GM12875 (cell line): Measurements from ENCODE around the gene DNAH9.

Experiments
- H3K4me3 ChIP-seq: one replicate; pipeline ENCODE4 v1.5.1; 2011; ENCODE audit warnings: low read depth, low read length, control low read depth
- CTCF ChIP-seq: IDR thresholded peaks from 2 replicates; pipeline ENCODE4 v1.5.1; 2011; ENCODE audit warnings: low read depth, mild to moderate bottlenecking, control low read depth, inconsistent platforms, low read length, moderate library complexity, borderline replicate concordance; ENCODE audit not compliant: insufficient read depth

DNAH9 gene

GRCh38 chr17:11739351-11739750 is 141.1 kb downstream of the DNAH9 start:
- no peak for TF ChIP-seq CTCF
- no peak overlapping the region for H3K4me3 ChIP-seq

- H3K4me3 ChIP-seq = no peak overlapping the region
- no peak for TF ChIP-seq CTCF
Observed at GRCh38 chr17:11739848-11740247, 141.6 kb downstream of the DNAH9 start.

- H3K4me3 ChIP-seq = no peak overlapping the region
- TF ChIP-seq CTCF = no peak
Observed at GRCh38 chr17:11742886-11743285, 144.6 kb downstream of the DNAH9 start.

DNA sequence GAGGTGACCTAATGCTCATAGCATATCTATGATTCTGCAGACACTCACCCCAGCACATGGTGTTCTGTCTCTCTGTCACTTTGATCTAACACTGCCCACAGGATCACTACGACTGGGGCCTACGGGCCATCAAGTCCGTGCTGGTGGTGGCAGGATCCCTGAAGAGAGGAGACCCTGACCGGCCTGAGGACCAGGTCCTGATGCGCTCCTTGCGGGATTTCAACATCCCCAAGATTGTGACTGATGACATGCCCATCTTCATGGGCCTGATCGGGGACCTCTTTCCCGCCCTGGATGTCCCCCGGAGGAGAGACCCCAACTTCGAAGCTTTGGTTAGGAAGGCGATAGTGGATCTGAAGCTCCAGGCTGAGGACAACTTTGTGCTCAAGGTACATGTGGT is 146.4 kb downstream of the DNAH9 start:
- TF ChIP-seq CTCF = no peak
- no peak overlapping the region for H3K4me3 ChIP-seq

- no peak for TF ChIP-seq CTCF
- no peak overlapping the region for H3K4me3 ChIP-seq
Observed at GRCh38 chr17:11747441-11747840, 149.2 kb downstream of the DNAH9 start.

DNA sequence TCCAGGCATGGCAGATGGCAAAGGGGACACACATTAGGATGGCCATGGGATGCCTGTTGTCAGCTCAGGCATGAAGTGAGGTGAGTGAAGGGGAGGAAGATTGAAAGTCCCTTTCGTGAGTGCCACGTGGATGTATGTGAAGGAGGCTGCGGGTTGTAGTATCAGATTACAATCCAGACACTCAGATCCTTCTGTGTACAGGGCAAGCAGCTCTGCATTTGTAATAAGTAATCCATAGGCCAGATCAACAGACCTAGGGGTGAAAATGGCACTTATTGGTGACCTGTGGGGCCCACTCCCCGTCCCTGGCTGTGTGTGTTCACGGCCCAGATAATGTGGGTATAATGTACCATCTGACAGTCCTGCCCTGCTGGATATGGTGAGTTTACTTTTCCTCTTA is 159.5 kb downstream of the DNAH9 start:
- no peak overlapping the region for H3K4me3 ChIP-seq
- TF ChIP-seq CTCF = no peak

- no peak for TF ChIP-seq CTCF
- no peak overlapping the region for H3K4me3 ChIP-seq
Observed at GRCh38 chr17:11768106-11768505, 169.8 kb downstream of the DNAH9 start.
